ENCODE results near the gene CST6. TPM values are rescaled to one million over a fixed set of nuclear protein-coding genes. Genes with fewer than 3 reads are reported as not detected.
A peak's percentile ranks its signal among the peaks of the same experiment; 100 is the strongest.

CST6 gene
- total RNA-seq, 1 donor from 2014 or later = 23.7 TPM

GRCh38 chr11:66015454-66015881 lies 3.7 kb downstream of the CST6 start:
- H3K4me1 ChIP-seq = peaks cover 9% of the 10 kb centered on the region
- intact Hi-C loops (cut with DNase I) = no loop called here
- TF ChIP-seq, protein P1, sequence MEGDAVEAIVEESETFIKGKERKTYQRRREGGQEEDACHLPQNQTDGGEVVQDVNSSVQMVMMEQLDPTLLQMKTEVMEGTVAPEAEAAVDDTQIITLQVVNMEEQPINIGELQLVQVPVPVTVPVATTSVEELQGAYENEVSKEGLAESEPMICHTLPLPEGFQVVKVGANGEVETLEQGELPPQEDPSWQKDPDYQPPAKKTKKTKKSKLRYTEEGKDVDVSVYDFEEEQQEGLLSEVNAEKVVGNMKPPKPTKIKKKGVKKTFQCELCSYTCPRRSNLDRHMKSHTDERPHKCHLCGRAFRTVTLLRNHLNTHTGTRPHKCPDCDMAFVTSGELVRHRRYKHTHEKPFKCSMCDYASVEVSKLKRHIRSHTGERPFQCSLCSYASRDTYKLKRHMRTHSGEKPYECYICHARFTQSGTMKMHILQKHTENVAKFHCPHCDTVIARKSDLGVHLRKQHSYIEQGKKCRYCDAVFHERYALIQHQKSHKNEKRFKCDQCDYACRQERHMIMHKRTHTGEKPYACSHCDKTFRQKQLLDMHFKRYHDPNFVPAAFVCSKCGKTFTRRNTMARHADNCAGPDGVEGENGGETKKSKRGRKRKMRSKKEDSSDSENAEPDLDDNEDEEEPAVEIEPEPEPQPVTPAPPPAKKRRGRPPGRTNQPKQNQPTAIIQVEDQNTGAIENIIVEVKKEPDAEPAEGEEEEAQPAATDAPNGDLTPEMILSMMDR (IDR thresholded peaks at IDR 0.05) = no peak
- ATAC-seq (no peak), DNase-seq (no peak)
- H3K4me3 ChIP-seq = no peak overlapping the region
- no peak overlapping the region for H3K27ac ChIP-seq
- H3K27me3 ChIP-seq = peaks cover 18% of the 10 kb centered on the region
- H3K36me3 ChIP-seq = no peaks in the 10 kb centered on the region
- H3K9me3 ChIP-seq = no peaks in the 10 kb centered on the region

DNA sequence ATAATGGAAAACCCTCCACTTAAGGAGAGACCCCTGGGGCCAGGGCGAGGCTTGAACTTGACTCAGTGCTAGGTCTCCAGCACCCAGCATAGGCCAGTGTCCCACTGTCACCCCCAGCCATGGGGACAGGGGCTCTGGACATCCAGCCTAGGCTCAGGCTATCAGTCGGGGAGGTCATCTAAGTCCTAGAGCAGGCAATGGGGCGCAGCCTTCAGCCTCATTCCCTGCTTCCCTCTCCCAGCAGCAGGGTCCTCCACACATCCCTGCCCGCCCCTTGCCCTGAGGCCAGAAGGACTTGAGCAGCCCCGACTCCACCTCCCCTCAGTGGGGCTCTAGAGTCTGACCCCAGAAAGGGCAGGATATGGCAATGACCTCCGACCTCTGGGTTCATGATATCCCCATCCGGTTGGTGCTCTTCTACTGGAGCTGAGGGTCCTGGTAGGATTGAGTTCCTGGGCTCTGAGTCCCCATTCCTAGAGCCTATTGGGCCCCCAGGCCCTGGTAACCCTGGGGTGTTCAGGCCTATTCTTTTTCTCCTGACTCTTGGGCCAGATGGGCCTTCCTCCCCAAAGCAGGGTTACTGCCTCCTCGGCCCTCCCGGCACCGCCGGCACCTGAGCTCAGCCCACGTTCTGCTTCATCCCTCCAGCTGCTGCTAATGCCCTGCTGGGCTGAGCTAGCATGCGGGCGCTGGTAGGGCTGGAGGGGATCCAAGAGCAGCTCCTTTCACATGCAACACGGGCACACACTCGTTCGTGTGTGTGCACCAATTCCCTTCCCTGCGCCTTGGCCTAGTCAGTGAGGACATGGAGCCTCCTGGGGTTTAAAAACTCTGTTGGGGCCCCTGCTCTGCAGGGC lies 4.4 kb downstream of the CST6 start:
- DNase-seq (no peak), ATAC-seq (no peak)
- Histone ChIP-seq H3K36me3 (no peaks in the 10 kb centered on the region), H3K4me3 (no peak overlapping the region), H3K27me3 (peaks cover 17% of the 10 kb centered on the region), H3K4me1 (peaks cover 10% of the 10 kb centered on the region), H3K9me3 (no peaks in the 10 kb centered on the region), H3K27ac (no peak overlapping the region)
- TF ChIP-seq, protein P1 (IDR thresholded peaks at IDR 0.05) = no peak
- intact Hi-C loops (cut with DNase I) = no loop called here

DNA sequence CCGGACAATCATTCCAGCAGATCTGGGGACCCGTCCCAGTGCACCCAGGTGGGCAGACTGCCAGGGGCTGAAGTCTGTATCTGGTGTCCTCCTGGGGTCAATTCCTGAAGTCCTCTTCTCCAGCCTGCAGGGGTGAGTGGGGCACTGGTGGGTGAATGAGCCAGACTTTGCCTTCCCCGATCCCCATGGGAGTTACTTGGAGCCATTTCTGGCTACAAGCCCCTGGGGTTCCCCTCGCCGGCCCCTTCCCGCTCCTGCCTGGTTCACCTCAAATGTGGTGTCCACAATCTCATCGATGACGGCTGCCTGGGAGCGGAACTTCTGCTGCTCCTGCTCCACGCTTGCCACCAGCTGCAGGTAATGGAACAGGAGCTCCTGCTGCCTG lies 5.0 kb downstream of the CST6 start:
- TF ChIP-seq, protein P1 (IDR thresholded peaks at IDR 0.05) = no peak
- H3K4me3 ChIP-seq = no peak overlapping the region
- H3K36me3 ChIP-seq = no peaks in the 10 kb centered on the region
- peaks cover 13% of the 10 kb centered on the region for H3K4me1 ChIP-seq
- peaks cover 11% of the 10 kb centered on the region for H3K27me3 ChIP-seq
- H3K9me3 ChIP-seq = no peaks in the 10 kb centered on the region
- no peak overlapping the region for H3K27ac ChIP-seq
- ATAC-seq (no peak), DNase-seq (no peak)
- intact Hi-C loops (cut with DNase I) = no loop called here

DNA sequence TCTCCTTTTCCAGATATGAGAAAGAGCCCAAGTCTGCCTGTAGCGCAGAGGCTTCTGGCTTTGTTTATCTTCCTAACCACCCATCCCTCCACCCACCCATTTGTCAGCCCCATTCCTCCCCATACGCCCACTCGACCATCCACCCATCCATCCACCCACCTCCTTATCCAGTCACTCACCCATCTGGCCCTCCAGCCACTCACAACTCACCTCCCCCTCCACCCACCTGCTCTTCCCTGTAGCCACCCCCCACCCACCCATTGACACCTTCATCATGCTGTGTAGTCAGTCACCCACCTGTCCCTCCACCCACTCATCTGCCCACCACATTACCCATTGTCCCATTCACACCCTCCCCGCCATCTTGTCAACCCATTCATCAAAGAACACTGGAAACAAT lies 5.5 kb downstream of the CST6 start:
- no peak overlapping the region for H3K27ac ChIP-seq
- ATAC-seq = no peak

GRCh38 chr11:66020212-66020611 lies 8.4 kb downstream of the CST6 start:
- Histone ChIP-seq H3K36me3 (no peaks in the 10 kb centered on the region), H3K9me3 (no peaks in the 10 kb centered on the region), H3K27me3 (no peaks in the 10 kb centered on the region), H3K4me1 (peaks cover 13% of the 10 kb centered on the region), H3K27ac (no peak overlapping the region), H3K4me3 (no peak overlapping the region)
- DNase-seq = no peak
- TF ChIP-seq, protein P1 (IDR thresholded peaks at IDR 0.05) = no peak
- intact Hi-C loops (cut with DNase I) = no loop called here
- ATAC-seq = peak; percentile 1

More for the DNA sequence above, 5.5 kb downstream of the CST6 start:
- Histone ChIP-seq H3K4me3 (no peak overlapping the region), H3K9me3 (no peaks in the 10 kb centered on the region), H3K4me1 (peaks cover 13% of the 10 kb centered on the region), H3K27me3 (peaks cover 6% of the 10 kb centered on the region), H3K36me3 (no peaks in the 10 kb centered on the region)
- no peak for DNase-seq
- TF ChIP-seq, protein P1 (IDR thresholded peaks at IDR 0.05) = no peak
- intact Hi-C loops (cut with DNase I) = no loop called here

All from upper lobe of right lung (tissue), 1 donor.